Subcutaneous preadipocyte (primary cell): Measurements from ENCODE around the gene ERCC6L. TPM values are rescaled to one million over a fixed set of nuclear protein-coding genes. Genes with fewer than 3 reads are reported as not detected.

Experiments used
- small RNA-seq: library from RNA; depleted of rRNA; stranded (forward); fragments of <200 nt; gene quantifications from one replicate; pipeline ENCODE3, GENCODE V24; 2012
- total RNA-seq: library from RNA; depleted of rRNA; stranded (reverse); fragments of >200 nt; gene quantifications from 2 replicates; pipeline ENCODE4 v1.2.3, GENCODE V29; 2012

Gene ERCC6L, protein sequence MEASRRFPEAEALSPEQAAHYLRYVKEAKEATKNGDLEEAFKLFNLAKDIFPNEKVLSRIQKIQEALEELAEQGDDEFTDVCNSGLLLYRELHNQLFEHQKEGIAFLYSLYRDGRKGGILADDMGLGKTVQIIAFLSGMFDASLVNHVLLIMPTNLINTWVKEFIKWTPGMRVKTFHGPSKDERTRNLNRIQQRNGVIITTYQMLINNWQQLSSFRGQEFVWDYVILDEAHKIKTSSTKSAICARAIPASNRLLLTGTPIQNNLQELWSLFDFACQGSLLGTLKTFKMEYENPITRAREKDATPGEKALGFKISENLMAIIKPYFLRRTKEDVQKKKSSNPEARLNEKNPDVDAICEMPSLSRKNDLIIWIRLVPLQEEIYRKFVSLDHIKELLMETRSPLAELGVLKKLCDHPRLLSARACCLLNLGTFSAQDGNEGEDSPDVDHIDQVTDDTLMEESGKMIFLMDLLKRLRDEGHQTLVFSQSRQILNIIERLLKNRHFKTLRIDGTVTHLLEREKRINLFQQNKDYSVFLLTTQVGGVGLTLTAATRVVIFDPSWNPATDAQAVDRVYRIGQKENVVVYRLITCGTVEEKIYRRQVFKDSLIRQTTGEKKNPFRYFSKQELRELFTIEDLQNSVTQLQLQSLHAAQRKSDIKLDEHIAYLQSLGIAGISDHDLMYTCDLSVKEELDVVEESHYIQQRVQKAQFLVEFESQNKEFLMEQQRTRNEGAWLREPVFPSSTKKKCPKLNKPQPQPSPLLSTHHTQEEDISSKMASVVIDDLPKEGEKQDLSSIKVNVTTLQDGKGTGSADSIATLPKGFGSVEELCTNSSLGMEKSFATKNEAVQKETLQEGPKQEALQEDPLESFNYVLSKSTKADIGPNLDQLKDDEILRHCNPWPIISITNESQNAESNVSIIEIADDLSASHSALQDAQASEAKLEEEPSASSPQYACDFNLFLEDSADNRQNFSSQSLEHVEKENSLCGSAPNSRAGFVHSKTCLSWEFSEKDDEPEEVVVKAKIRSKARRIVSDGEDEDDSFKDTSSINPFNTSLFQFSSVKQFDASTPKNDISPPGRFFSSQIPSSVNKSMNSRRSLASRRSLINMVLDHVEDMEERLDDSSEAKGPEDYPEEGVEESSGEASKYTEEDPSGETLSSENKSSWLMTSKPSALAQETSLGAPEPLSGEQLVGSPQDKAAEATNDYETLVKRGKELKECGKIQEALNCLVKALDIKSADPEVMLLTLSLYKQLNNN
- total RNA-seq: 3.7 and 9.8 TPM in 2 replicates

DNA sequence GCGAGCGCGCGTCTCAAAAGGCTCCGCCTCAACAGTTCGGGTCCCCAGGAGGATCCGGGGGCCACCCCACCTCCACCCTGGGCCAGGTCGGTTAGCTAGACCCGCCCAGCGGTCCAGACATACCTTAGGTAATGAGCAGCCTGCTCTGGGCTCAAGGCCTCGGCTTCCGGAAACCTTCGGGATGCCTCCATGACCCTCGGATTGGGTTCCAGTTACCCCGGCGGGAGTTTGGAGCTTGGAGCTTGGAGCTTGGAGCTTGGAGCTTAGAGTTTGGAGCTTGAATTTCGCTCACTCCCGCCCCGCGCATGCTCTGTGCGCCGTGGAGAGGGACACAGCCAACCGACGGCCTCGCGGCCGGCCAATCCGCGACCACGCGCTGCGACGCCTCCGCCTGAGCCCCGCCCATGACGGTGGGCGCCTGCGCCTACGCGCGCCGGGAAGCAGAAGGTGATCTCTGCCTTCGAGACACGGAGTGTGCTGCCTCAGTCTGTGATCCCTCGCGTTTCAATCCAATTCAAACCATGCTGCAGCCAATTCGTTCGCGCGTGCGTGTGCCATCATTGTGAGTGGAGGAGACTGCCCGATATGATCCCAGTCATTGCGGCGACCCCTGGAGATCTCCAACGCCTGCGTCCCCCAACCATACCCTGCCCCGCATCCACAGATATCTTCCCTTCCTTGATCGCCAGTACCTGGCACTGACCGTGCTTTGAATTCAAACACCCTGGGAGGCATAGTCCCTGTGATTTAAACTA lies at the start of gene ERCC6L:
Gene ERCC6L (minus strand): TSS at position 307 of the 755 bp plus-strand sequence. CDS start 116 bp downstream, at position 191.

DNA sequence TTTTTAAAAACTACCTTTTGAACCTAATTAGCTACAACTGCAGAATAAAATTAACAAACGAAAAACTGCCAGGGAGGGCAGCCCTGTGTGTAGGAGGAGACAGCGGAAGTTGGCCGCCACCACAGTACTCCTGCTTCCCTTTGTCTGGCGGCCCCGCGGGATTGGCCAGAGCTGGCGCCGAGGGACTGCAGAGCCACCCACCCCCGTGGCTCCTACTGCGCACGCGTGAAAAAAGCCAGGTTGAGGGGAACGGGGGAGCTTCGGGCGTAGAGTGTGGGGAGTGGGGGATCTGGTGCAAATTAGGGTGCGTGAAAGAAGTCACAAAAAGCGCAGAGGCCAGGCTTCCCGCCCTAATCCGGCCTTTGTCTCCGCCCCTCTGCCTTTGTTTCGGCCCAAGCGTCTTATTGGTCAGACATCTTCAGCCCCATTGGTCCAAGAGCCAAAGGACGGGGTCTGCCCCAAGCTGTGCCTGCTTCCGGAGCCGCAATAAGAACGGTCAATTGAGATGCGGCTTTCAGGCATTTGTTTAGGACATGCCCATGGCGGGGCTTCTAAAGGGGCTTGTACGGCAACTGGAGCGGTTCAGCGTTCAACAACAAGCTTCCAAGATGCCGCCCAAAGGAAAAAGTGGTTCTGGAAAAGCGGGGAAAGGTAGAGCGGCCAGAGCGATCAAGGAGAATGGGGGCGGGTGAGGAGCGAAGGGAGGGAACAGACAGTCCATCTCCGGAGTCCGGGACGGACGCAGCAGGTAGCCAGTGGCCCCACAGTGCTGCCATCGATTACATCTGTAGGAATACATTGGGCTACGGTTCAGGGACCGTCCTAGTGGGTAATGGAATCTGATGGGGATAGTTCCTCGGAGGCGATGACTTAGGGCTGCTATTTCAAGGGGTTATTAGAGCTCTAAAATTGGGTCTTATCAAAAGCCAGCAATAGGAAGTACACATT lies 57.4 kb downstream of the ERCC6L start, which contains the start of gene PIN4:
Gene PIN4 (plus strand): TSS at position 580 of the 948 bp plus-strand sequence. CDS start 29 bp downstream, at position 609.

Small RNAs within 50 kb of the gene (small RNA-seq; reads per million reads assigned to genes)
- not detected for gene RF00019

Other genes starting within 250 kb of the ERCC6L start
- 1.1 and 1.2 TPM in 2 replicates for gene RTL5, start 107.1 kb downstream of the ERCC6L start, total RNA-seq
- gene PIN4, start 57.3 kb downstream of the ERCC6L start, total RNA-seq: 6.2 and 10.4 TPM in 2 replicates
- gene RPS4X, start 38.2 kb upstream of the ERCC6L start, total RNA-seq: 829 and 1,547 TPM in 2 replicates
- gene CITED1, start 66.9 kb upstream of the ERCC6L start, total RNA-seq: 0.37 and 2.0 TPM in 2 replicates